SU-DHL-6 (cell line): Measurements from ENCODE around the gene ITPK1.

Source experiments
- EZH2phosphoT487 ChIP-seq: fragments of 200-600 bp; sonication (generic), shearing (Covaris generic); conservative IDR thresholded peaks from 2 replicates; pipeline ENCODE4 v1.6.1; 2018; ENCODE audit warnings: mild to moderate bottlenecking, antibody characterized with exemption, low read length, moderate library complexity, mixed read lengths
- TF ChIP-seq, protein P1 (sequence below): fragments of 200-600 bp; sonication (generic); IDR thresholded peaks from one replicate; pipeline ENCODE4 v1.5.1; 2017; ENCODE audit warnings: antibody characterized with exemption, mild to moderate bottlenecking, low read length, moderate library complexity; ENCODE audit not compliant: insufficient read depth, poor library complexity, severe bottlenecking

DNA sequence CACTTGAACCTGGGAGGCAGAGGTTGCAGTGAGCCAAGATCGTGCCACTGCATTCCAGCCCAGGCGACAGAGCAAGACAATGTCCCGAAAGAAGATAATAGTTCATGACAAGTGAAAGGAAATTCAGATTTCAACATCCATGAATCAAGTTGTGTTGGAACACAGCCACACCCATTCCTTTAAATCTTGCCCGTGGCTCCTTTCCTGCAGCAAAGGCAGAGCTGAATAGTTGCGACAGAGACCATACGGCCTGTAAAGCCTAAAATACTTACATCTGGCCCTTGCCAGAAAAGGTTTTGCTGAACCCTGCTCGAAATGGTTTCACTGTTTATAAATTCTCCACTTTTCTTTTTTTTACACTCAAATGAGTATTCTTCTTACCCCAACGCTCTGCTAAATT lies 17.7 kb upstream of the ITPK1 start:
- TF ChIP-seq, protein P1, sequence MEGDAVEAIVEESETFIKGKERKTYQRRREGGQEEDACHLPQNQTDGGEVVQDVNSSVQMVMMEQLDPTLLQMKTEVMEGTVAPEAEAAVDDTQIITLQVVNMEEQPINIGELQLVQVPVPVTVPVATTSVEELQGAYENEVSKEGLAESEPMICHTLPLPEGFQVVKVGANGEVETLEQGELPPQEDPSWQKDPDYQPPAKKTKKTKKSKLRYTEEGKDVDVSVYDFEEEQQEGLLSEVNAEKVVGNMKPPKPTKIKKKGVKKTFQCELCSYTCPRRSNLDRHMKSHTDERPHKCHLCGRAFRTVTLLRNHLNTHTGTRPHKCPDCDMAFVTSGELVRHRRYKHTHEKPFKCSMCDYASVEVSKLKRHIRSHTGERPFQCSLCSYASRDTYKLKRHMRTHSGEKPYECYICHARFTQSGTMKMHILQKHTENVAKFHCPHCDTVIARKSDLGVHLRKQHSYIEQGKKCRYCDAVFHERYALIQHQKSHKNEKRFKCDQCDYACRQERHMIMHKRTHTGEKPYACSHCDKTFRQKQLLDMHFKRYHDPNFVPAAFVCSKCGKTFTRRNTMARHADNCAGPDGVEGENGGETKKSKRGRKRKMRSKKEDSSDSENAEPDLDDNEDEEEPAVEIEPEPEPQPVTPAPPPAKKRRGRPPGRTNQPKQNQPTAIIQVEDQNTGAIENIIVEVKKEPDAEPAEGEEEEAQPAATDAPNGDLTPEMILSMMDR = no peak
- no peak for TF ChIP-seq EZH2phosphoT487
